Trophoblast cell (in vitro differentiated cells and primary cell): Measurements from ENCODE around the gene QSOX2.

Experiments used
- DNase-seq, 2 donors: peaks; one replicate each; pipeline ENCODE4 v3.0.0-alpha.2; 2016
- H2AFZ ChIP-seq: 2 replicates; pipeline ENCODE4 v1.6.1; 2013; ENCODE audit warnings: low read length, moderate library complexity, mild to moderate bottlenecking; ENCODE audit not compliant: insufficient read depth, poor library complexity
- H2AK5ac ChIP-seq: 2 replicates; pipeline ENCODE4 v1.6.1; 2013; ENCODE audit warnings: mild to moderate bottlenecking, low read length
- H2BK120ac ChIP-seq: 2 replicates; pipeline ENCODE4 v1.6.1; 2013; ENCODE audit warnings: low read length, mild to moderate bottlenecking, moderate library complexity; ENCODE audit not compliant: insufficient read depth, poor library complexity
- H2BK12ac ChIP-seq: 2 replicates; pipeline ENCODE4 v1.6.1; 2013; ENCODE audit warnings: mild to moderate bottlenecking, low read length, moderate library complexity
- H2BK5ac ChIP-seq: 2 replicates; pipeline ENCODE4 v1.6.1; 2013; ENCODE audit warnings: low read length, low read depth, moderate library complexity, mild to moderate bottlenecking; ENCODE audit not compliant: poor library complexity
- H3K14ac ChIP-seq: 2 replicates; pipeline ENCODE4 v1.6.1; 2013; ENCODE audit warnings: mild to moderate bottlenecking, low read length
- H3K18ac ChIP-seq: 2 replicates; pipeline ENCODE4 v1.6.1; 2013; ENCODE audit warnings: mild to moderate bottlenecking, low read length
- H3K23ac ChIP-seq: 2 replicates; pipeline ENCODE4 v1.6.1; 2013; ENCODE audit warnings: low read length
- H3K27ac ChIP-seq: 2 replicates; pipeline ENCODE4 v1.5.1; 2013; ENCODE audit warnings: low read depth, mild to moderate bottlenecking, inconsistent platforms, low read length, moderate library complexity
- H3K27me3 ChIP-seq: 2 replicates; pipeline ENCODE4 v1.6.1; 2013; ENCODE audit warnings: inconsistent platforms, mild to moderate bottlenecking, low read length, moderate library complexity; ENCODE audit not compliant: insufficient read depth
- H3K36me3 ChIP-seq, 2 experiments: 1 replicate in 1 of 2; 2 replicates in 1 of 2; pipeline ENCODE4 v1.6.1; 2013; ENCODE audit warnings: low read length in 2 of 2, mild to moderate bottlenecking in 2 of 2, moderate library complexity in 1 of 2; ENCODE audit not compliant: insufficient read depth in 2 of 2, control insufficient read depth in 1 of 2
- H3K4ac ChIP-seq: 2 replicates; pipeline ENCODE4 v1.6.1; 2013; ENCODE audit warnings: low read depth, mild to moderate bottlenecking, low read length, moderate library complexity
- H3K4me1 ChIP-seq, 2 experiments: 1 replicate in 1 of 2; 2 replicates in 1 of 2; pipeline ENCODE4 v1.6.1; 2013; ENCODE audit warnings: low read length in 2 of 2, mild to moderate bottlenecking in 2 of 2, moderate library complexity in 1 of 2; ENCODE audit not compliant: insufficient read depth in 2 of 2, control insufficient read depth in 1 of 2
- H3K4me2 ChIP-seq: 2 replicates; pipeline ENCODE4 v1.6.1; 2013; ENCODE audit warnings: inconsistent platforms, mild to moderate bottlenecking, low read length, moderate library complexity
- H3K4me3 ChIP-seq: 2 replicates; pipeline ENCODE4 v1.5.1; 2013; ENCODE audit warnings: mild to moderate bottlenecking, low read depth, low read length, inconsistent platforms
- H3K79me1 ChIP-seq: one replicate; pipeline ENCODE4 v1.6.1; 2013; ENCODE audit warnings: low read length
- H3K79me2 ChIP-seq: 2 replicates; pipeline ENCODE4 v1.6.1; 2013; ENCODE audit warnings: low read length, mild to moderate bottlenecking; ENCODE audit not compliant: control insufficient read depth, insufficient read depth, poor library complexity
- H3K9ac ChIP-seq: 2 replicates; pipeline ENCODE4 v1.6.1; 2013; ENCODE audit warnings: mild to moderate bottlenecking, low read length
- H3K9me3 ChIP-seq: 2 replicates; pipeline ENCODE4 v1.6.1; 2013; ENCODE audit warnings: low read depth, mild to moderate bottlenecking, control low read depth, inconsistent platforms, low read length; ENCODE audit not compliant: insufficient read depth
- H4K12ac ChIP-seq: 2 replicates; pipeline ENCODE4 v1.6.1; 2013; ENCODE audit warnings: low read depth, mild to moderate bottlenecking, low read length, moderate library complexity
- H4K8ac ChIP-seq: 2 replicates; pipeline ENCODE4 v1.6.1; 2013; ENCODE audit warnings: low read depth, mild to moderate bottlenecking, low read length, moderate library complexity
- H4K91ac ChIP-seq: one replicate; pipeline ENCODE4 v1.6.1; 2013; ENCODE audit warnings: low read depth, mild to moderate bottlenecking, low read length, moderate library complexity
- WGBS: extraction: QIAGEN DNeasy Blood & Tissue Kit; methylation state at CpG from one replicate; pipeline ENCODE4 v1.1.7; 2013; ENCODE audit warnings: missing lambda C conversion rate; ENCODE audit not compliant: insufficient read length, insufficient coverage; ENCODE audit errors: extremely low coverage; 5-methylcytosine and 5-hydroxymethylcytosine counted together

The QSOX2 gene

GRCh38 chr9:136204145-136204805, 41.3 kb downstream of the QSOX2 start:
- Histone ChIP-seq H3K23ac (no peak overlapping the region), H4K8ac (no peak overlapping the region), H3K4me1 (peaks cover 0 to 3% of the 10 kb centered on the region in 2 experiments), H3K9me3 (peaks cover 21% of the 10 kb centered on the region), H3K4me2 (no peak overlapping the region), H4K91ac (no peak overlapping the region), H2BK5ac (no peak overlapping the region), H3K27me3 (peaks cover 57% of the 10 kb centered on the region), H2BK120ac (no peak overlapping the region), H3K4me3 (no peak overlapping the region), H3K18ac (no peak overlapping the region), H4K12ac (no peak overlapping the region), H3K27ac (no peak overlapping the region), H3K36me3 (peaks cover 0 to 5% of the 10 kb centered on the region in 2 experiments), H3K79me2 (no peaks in the 10 kb centered on the region), H3K9ac (no peak overlapping the region), H2AFZ (no peak overlapping the region), H3K79me1 (no peaks in the 10 kb centered on the region), H3K14ac (no peak overlapping the region), H3K4ac (no peak overlapping the region), H2BK12ac (no peak overlapping the region), H2AK5ac (no peak overlapping the region)
- DNase-seq: no peak
- WGBS: no CpG with 5 or more reads among the region's 25 CpGs

GRCh38 chr9:136203408-136204144, 42.0 kb downstream of the QSOX2 start:
- no peak overlapping the region for H3K23ac ChIP-seq
- H3K4ac ChIP-seq: no peak overlapping the region
- H4K12ac ChIP-seq: no peak overlapping the region
- no peaks in the 10 kb centered on the region for H3K79me2 ChIP-seq
- H3K4me1 ChIP-seq: peaks cover 0 to 3% of the 10 kb centered on the region in 2 experiments
- DNase-seq: no peak
- no peaks in the 10 kb centered on the region for H3K79me1 ChIP-seq
- H3K4me2 ChIP-seq: no peak overlapping the region
- H3K14ac ChIP-seq: no peak overlapping the region
- H2BK120ac ChIP-seq: no peak overlapping the region
- no peak overlapping the region for H3K18ac ChIP-seq
- H3K36me3 ChIP-seq: peaks cover 0 to under 1% of the 10 kb centered on the region in 2 experiments
- H3K27ac ChIP-seq: no peak overlapping the region
- no peak overlapping the region for H4K8ac ChIP-seq
- peaks cover 64% of the 10 kb centered on the region for H3K27me3 ChIP-seq
- H3K9ac ChIP-seq: no peak overlapping the region
- H3K9me3 ChIP-seq: peaks cover 22% of the 10 kb centered on the region
- H4K91ac ChIP-seq: no peak overlapping the region
- H2BK5ac ChIP-seq: no peak overlapping the region
- H2BK12ac ChIP-seq: no peak overlapping the region
- no CpG with 5 or more reads among the region's 33 CpGs for WGBS
- no peak overlapping the region for H2AFZ ChIP-seq
- no peak overlapping the region for H2AK5ac ChIP-seq
- H3K4me3 ChIP-seq: no peak overlapping the region

- no peak overlapping the region for H3K4me3 ChIP-seq
- H3K79me1 ChIP-seq: no peaks in the 10 kb centered on the region
- H2AFZ ChIP-seq: no peak overlapping the region
- H3K9ac ChIP-seq: no peak overlapping the region
- no CpG with 5 or more reads among the region's 99 CpGs for WGBS
- no peak overlapping the region for H3K23ac ChIP-seq
- no peak overlapping the region for H3K14ac ChIP-seq
- DNase-seq: no peak
- H4K8ac ChIP-seq: no peak overlapping the region
- peaks cover 22% of the 10 kb centered on the region for H3K9me3 ChIP-seq
- H4K12ac ChIP-seq: no peak overlapping the region
- H2BK120ac ChIP-seq: no peak overlapping the region
- H2BK12ac ChIP-seq: no peak overlapping the region
- H3K4me2 ChIP-seq: no peak overlapping the region
- no peak overlapping the region for H3K4ac ChIP-seq
- H3K18ac ChIP-seq: no peak overlapping the region
- H3K36me3 ChIP-seq: no peaks in the 10 kb centered on the region
- H3K27ac ChIP-seq: no peak overlapping the region
- H2AK5ac ChIP-seq: no peak overlapping the region
- H2BK5ac ChIP-seq: no peak overlapping the region
- no peak overlapping the region for H4K91ac ChIP-seq
- no peaks in the 10 kb centered on the region for H3K79me2 ChIP-seq
- H3K4me1 ChIP-seq: peaks cover 0 to 3% of the 10 kb centered on the region in 2 experiments
- H3K27me3 ChIP-seq: peaks cover 72% of the 10 kb centered on the region
These were observed 42.9 kb downstream of the QSOX2 start for GRCh38 chr9:136202454-136203407.
